GM12874 (cell line): Measurements from ENCODE around the gene MAP3K1.

Experiments
- TF ChIP-seq, protein P1 (sequence below): IDR thresholded peaks from 2 replicates; pipeline ENCODE4 v1.5.1; 2011; ENCODE audit warnings: low read depth, mild to moderate bottlenecking, control low read depth, low read length, moderate library complexity; ENCODE audit not compliant: insufficient read depth

The MAP3K1 gene

DNA sequence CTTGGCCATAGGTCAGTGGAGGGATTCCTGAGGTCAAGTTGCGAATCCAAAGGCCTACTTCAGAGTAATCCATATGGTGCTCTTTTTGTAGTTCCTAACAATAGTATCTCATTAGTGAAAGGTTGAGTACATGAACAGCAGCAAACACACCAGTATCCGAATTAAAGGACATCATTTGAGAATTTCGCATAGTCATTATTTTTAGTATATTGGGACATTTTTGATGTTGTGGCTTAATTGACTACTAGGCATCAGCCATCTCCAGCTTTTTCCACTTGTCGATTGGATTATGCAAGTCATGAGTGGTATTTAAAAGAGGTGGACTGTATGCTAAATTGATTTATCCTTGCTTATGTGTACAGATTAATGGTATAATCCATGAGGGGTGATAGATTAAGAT lies 23.7 kb downstream of the MAP3K1 start:
- TF ChIP-seq, protein P1, sequence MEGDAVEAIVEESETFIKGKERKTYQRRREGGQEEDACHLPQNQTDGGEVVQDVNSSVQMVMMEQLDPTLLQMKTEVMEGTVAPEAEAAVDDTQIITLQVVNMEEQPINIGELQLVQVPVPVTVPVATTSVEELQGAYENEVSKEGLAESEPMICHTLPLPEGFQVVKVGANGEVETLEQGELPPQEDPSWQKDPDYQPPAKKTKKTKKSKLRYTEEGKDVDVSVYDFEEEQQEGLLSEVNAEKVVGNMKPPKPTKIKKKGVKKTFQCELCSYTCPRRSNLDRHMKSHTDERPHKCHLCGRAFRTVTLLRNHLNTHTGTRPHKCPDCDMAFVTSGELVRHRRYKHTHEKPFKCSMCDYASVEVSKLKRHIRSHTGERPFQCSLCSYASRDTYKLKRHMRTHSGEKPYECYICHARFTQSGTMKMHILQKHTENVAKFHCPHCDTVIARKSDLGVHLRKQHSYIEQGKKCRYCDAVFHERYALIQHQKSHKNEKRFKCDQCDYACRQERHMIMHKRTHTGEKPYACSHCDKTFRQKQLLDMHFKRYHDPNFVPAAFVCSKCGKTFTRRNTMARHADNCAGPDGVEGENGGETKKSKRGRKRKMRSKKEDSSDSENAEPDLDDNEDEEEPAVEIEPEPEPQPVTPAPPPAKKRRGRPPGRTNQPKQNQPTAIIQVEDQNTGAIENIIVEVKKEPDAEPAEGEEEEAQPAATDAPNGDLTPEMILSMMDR: no peak

DNA sequence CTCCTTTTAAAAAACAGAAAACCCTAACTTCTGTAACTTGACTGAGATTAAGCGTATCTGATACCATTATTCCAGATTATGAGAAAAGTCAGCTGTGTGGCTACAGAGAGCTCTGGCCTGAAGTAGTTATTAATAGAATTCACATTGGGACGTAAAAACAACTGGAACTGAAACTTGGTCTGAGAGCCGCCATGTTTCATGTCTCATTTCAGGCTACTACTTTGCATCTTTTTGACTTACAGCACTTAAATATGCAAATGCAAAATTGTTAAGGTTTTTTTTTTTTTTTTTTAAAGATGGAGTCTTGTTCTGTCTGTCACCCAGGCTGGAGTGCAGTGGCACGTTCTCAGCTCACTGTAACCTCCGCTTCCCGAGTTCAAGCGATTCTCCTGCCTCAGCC lies 25.2 kb downstream of the MAP3K1 start:
- TF ChIP-seq, protein P1: no peak

DNA sequence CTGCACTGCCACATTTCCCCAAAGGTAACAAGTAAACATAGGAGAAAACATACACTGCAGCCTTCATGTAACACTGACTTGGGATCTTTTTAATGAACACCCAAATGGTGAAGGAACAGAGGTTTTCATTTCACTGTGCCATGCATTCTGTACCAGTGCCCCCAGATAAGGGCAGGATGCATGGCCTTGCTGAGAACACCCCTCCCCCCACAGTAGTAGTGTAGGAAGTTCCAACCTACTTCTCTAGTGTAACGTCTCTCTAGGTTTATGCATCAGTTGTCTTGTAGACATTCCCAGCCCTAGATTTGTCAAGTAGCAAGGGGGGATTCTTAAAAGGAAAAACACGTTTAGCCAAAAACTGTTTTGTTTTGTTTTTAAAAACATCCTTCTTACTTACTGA lies 29.9 kb downstream of the MAP3K1 start:
- TF ChIP-seq, protein P1: no peak

DNA sequence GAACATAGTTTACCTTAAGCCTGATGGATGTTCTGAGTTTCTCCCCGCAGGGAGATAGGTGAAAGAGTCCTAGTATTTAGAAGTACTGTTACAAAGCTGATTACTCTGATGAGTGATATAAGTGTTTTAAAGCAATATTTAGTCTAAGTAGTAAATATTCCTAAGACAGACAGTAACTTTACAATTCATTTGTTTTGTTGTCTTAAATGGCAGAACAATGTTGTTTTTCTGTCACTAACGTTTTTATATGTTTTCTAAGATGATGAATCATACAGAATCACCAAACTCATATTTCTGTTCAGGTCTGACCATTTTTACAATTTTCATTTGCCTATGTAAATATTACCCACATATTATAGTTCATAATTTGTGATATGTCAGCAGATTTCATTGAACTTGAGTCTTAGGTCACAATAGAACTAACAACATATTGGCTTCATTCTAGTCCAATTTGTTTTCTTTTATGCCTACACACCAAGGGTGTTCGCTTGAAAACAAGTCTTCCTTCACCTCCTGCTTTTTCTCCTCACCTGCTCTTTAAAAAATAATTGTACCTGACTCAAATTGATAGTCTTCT lies 30.6 kb downstream of the MAP3K1 start:
- TF ChIP-seq, protein P1: no peak

DNA sequence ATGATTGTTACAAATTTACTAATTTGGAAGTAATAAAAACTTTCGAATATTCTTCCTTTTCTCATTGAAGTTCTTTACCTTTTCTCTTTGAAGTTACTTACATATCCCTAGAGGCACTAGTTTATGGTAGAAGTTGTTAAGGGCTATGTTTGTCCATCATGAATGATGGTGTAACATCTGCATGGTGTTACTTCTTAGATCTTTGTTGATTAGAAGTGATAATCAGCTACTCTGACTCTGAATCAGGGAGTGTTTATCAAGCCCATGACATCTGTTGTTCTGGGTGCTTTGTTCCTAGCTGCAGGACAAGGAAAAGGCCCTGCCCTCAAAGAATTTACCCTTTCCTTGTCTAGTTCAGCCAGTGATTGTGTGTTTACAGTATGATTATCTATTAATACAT lies 32.9 kb downstream of the MAP3K1 start:
- TF ChIP-seq, protein P1: no peak

DNA sequence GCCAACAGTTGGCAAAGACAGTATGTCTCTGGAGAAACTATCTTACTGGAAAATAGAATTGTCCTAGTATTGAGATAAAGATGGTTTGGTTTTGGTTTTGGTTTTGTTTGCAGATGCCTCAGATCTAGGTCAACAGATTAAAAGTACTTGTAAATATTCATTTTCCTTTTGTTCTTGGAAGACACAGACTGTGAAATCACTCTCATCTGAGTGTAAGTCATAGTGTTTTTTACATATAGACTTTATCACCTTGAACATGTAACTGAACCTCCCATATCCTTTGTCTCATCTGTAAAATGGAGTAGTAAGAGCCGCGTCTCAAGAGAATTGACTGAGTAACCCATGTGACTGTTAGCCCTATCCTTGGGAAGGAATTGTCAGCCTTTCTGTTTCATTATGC lies 34.3 kb downstream of the MAP3K1 start:
- TF ChIP-seq, protein P1: no peak

DNA sequence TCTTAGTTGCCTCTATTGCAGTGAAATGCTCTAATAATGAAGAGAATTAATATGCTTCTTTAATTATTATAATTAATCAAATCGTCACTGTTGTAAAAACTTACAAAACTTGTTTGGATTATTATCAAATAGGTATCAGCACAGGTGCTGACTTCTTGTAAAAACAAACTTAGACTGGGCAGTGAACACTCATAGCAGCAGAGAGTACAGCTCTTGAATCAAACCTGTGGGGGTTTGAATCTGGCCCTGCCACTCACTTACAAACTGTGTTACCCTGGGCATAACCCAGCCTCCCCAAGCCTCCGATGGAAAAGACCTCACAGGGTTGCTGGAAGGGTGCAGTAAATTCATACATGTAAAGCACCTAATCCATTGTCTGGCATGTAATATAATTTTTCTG lies 35.1 kb downstream of the MAP3K1 start:
- TF ChIP-seq, protein P1: no peak
